IPS-NIHi11 (cell line): ENCODE measurements around the gene CLCN5.
A peak's percentile ranks its signal among the peaks of the same experiment; 100 is the strongest.

Experiments
- DNase-seq: peaks from one replicate; pipeline ENCODE4 v3.0.0; 2012; ENCODE audit warnings: mixed read lengths, low spot score

Gene CLCN5

DNA sequence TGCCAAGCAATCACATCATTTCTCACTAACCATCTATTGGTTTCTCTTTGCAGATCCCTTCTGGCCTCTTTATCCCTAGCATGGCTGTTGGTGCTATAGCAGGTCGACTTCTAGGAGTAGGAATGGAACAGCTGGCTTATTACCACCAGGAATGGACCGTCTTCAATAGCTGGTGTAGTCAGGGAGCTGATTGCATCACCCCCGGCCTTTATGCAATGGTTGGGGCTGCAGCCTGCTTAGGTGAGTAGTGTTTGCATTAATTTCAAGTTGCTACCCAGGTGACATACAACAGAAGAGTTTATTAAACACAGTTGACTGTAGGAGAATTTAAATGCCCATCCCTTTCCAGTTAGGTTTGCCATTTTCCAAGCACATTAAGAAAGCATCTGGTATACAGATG lies 166.2 kb downstream of the CLCN5 start:
- DNase-seq = no peak

- DNase-seq = no peak
Observed at GRCh38 chrX:50093625-50094024, 171.2 kb downstream of the CLCN5 start.

DNA sequence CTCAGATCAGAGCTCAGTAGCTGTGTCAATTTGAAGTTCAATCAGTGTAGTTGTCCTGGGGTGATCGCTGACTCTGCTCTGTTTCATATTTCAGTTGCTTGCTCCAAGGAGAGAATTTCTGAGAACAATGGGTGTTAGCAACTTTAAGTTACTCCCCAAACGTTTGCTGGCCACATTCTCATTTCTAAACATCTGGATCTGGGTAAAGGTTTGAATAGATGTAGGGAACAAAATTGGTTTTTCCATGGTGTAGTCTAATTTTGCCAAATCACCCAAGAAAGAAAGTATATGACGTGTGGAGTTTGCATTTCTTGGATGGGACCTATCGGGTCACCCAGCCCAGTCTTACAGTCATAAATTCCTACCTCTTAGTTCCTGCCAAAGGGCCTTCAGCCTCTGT lies 174.7 kb downstream of the CLCN5 start:
- no peak for DNase-seq

GRCh38 chrX:50098241-50098640 lies 175.8 kb downstream of the CLCN5 start:
- no peak for DNase-seq

DNA sequence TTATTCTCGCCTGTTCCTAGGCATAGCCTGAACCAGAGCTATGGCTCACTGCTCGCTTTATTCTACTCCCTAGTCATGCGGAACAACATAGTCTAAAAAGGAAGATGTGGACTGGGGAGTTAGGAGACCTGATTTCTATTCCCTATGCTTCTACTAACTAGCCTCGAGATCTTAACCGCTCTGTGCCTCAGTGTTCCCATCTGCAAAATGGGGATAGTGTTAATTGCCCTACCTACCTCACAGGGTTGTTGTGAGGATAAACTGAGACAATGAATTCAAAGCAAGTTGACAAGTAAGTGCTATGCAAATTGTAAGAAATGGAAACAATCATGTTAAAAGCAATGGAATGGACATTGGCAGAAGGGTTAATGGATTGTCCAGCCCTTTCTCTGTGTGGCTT lies 176.4 kb downstream of the CLCN5 start:
- no peak for DNase-seq

- DNase-seq = no peak
Observed at GRCh38 chrX:50099331-50099730, 176.9 kb downstream of the CLCN5 start.

GRCh38 chrX:50100188-50100587 lies 177.8 kb downstream of the CLCN5 start:
- peak; percentile 19 for DNase-seq

DNA sequence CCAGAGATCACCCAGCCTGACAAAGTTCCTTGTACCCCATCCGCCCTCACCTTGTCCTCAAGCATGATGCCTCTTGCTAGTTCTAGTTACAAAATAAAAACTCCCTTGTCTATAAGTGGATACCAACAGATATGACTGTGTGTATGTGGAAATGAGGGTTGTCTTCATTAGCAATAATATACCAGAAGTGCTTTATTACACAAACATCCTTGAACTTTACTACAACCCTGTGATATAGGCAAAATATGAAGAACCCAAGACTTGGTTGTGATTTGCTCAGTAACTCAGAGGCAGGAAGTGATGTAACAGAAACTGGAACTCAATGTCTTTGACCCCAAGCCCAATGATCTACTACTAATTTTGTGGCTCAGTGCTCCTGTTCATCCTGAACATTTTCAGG lies 180.8 kb downstream of the CLCN5 start:
- DNase-seq = no peak

- no peak for DNase-seq
Observed at GRCh38 chrX:50103866-50104566, 181.6 kb downstream of the CLCN5 start.

- DNase-seq = no peak
Observed at GRCh38 chrX:50106051-50106675, 183.8 kb downstream of the CLCN5 start.

- no peak for DNase-seq
Observed at GRCh38 chrX:50107470-50107869, 185.1 kb downstream of the CLCN5 start.

- no peak for DNase-seq
Observed at GRCh38 chrX:50108264-50108663, 185.9 kb downstream of the CLCN5 start.

GRCh38 chrX:50111742-50112141 lies 189.3 kb downstream of the CLCN5 start:
- no peak for DNase-seq

- no peak for DNase-seq
Observed at GRCh38 chrX:50114113-50114512, 191.7 kb downstream of the CLCN5 start.

DNA sequence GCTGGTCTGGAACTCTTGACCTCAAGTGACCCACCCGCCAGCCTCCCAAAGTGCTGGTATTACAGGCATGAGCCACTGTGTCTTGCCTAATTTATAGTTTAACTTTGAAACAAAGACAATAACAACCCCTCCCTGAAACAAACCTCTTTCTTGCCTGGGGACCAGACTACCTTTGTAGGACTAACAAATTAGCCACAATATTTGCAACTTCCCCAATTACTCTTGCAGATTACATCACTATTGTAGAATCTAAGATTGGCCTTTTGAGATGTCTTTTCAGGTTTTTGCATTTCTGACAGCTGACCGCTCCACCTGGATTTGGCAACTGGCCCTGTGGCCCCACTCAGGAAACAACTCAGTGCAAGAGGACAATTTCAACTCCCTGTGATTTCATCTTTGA lies 193.6 kb downstream of the CLCN5 start:
- DNase-seq = no peak

- no peak for DNase-seq
Observed at GRCh38 chrX:50117476-50117875, 195.1 kb downstream of the CLCN5 start.

DNA sequence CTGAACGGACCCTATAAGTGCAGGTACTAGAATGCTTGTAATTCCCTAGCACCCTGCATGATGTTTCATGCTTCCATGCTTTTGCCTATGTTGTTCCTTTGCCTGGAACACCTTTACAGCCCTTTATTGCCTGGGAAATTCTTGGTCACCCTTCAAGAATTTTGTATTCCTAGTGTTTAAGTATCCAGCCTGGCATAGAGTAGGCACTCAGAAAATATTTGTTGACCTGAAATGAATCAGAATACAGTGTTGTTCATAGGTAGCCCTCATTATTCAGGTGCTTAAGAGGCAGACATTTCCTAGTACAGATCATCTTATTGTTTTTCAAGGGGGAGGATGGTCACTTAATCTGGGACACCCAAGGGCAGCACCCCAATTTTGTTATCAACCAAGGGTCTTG lies 203.1 kb downstream of the CLCN5 start:
- no peak for DNase-seq

- DNase-seq = no peak
Observed at GRCh38 chrX:50147972-50148371, 225.6 kb downstream of the CLCN5 start.
